K562 (cell line): ENCODE results near the gene PITRM1. TPM values are rescaled to one million over a fixed set of nuclear protein-coding genes. Genes with fewer than 3 reads are reported as not detected.

ENCODE experiments used
- ATAC-seq: fragments of 200-7000 bp; cut with Tn5 transposase; 3 replicates; pipeline ENCODE4 v1.9.1; 2020; ENCODE audit warnings: moderate library complexity
- BruUV-seq: library from RNA; stranded (reverse); fragments of 400-500 nt; replicated peaks from 2 replicates; lab custom pipeline; 2021; lab: Mats Ljungman, UMichigan
- CTCF ChIA-PET: fragments of 300-600 bp; formaldehyde crosslinking; extraction: SDS; loops from one replicate; lab custom pipeline; 2021; ENCODE audit warnings: low intra/inter-chr PET ratio; lab: Yijun Ruan, JAX
- POLR2A ChIA-PET: fragments of 300-600, 350-650 bp; sonication (Branson Sonifier 250); formaldehyde crosslinking; extraction: SDS; loops from one replicate; lab custom pipeline; 2021; ENCODE audit warnings: antibody characterized with exemption, inconsistent platforms; lab: Yijun Ruan, JAX
- DNase-seq, 4 experiments: peaks; one replicate each; pipeline versions ENCODE4 v3.0.0 to v3.0.0-alpha.2; 2011 to 2018; ENCODE audit warnings: low spot score in 3 of 4, mixed read lengths in 3 of 4; ENCODE audit errors: extremely low read depth in 1 of 4
- FAIRE-seq: peaks from 2 replicates; lab custom pipeline; 2011; peaks lifted over from hg19 to GRCh38; lab: Jason Lieb, UNC
- H2AFZ ChIP-seq: 2 replicates; pipeline ENCODE4 v1.6.0; 2011; ENCODE audit warnings: low read depth, low read length, control low read depth, inconsistent platforms
- H3K27ac ChIP-seq: fragments of 200-600 bp; 3 replicates; pipeline ENCODE4 v1.8.0; 2011; ENCODE audit warnings: low read depth, mild to moderate bottlenecking, control low read depth, inconsistent platforms, low read length, moderate library complexity, mixed read lengths; ENCODE audit errors: extremely low read depth
- H3K27me3 ChIP-seq, 2 experiments: fragments of 300-600 bp in 1 of 2; 2 replicates in 1 of 2; 3 replicates in 1 of 2; pipeline versions ENCODE4 v1.6.0 to v1.8.0; 2011; ENCODE audit warnings: inconsistent platforms in 2 of 2, low read length in 2 of 2, mild to moderate bottlenecking in 1 of 2, mixed read lengths in 1 of 2, moderate library complexity in 1 of 2; ENCODE audit not compliant: control insufficient read depth in 2 of 2, insufficient read depth in 2 of 2
- H3K36me3 ChIP-seq: fragments of 300-600 bp; 3 replicates; pipeline ENCODE4 v1.8.0; 2011; ENCODE audit warnings: mild to moderate bottlenecking, low read length, inconsistent platforms; ENCODE audit not compliant: control insufficient read depth, insufficient read depth
- H3K4me1 ChIP-seq, 2 experiments: fragments of 200-600 bp in 1 of 2; replicated peaks in 1 of 2; 2 replicates in 1 of 2; 3 replicates in 1 of 2; pipeline versions ENCODE4 v1.5.1 to v1.8.0; 2011; ENCODE audit warnings: inconsistent platforms in 2 of 2, low read length in 2 of 2, mild to moderate bottlenecking in 1 of 2, mixed read lengths in 1 of 2, moderate library complexity in 1 of 2; ENCODE audit not compliant: control insufficient read depth in 2 of 2, insufficient read depth in 2 of 2
- H3K4me2 ChIP-seq: 2 replicates; pipeline ENCODE4 v1.6.1; 2011; ENCODE audit warnings: low read length, control low read depth, inconsistent platforms, mixed read lengths; ENCODE audit not compliant: insufficient read depth
- H3K4me3 ChIP-seq: fragments of 200-600 bp; sonication (generic), shearing (Covaris generic); 2 replicates; pipeline ENCODE4 v1.5.1; 2016; ENCODE audit warnings: control low read depth, inconsistent platforms
- H3K79me2 ChIP-seq: fragments of 200-600 bp; 3 replicates; pipeline ENCODE4 v1.8.0; 2011; ENCODE audit warnings: low read length, inconsistent platforms; ENCODE audit not compliant: control insufficient read depth, insufficient read depth
- H3K9ac ChIP-seq, 2 experiments: 2 replicates each; pipeline versions ENCODE4 v1.6.0 to v1.6.1; 2011; ENCODE audit warnings: low read depth in 2 of 2, low read length in 2 of 2, control low read depth in 1 of 2, inconsistent platforms in 1 of 2, mild to moderate bottlenecking in 1 of 2, mixed read lengths in 1 of 2; ENCODE audit not compliant: insufficient read depth in 1 of 2
- H3K9me1 ChIP-seq: one replicate; pipeline ENCODE4 v1.6.0; 2011; ENCODE audit warnings: inconsistent platforms, mild to moderate bottlenecking, low read length, moderate library complexity; ENCODE audit not compliant: control insufficient read depth, insufficient read depth
- H3K9me3 ChIP-seq: replicated peaks from 2 replicates; pipeline ENCODE4 v1.5.1; 2011; ENCODE audit warnings: low read depth, low read length, inconsistent platforms; ENCODE audit not compliant: control insufficient read depth, insufficient read depth
- H4K20me1 ChIP-seq: replicated peaks from 2 replicates; pipeline ENCODE4 v1.6.1; 2011; ENCODE audit warnings: low read length, inconsistent platforms, mixed read lengths; ENCODE audit not compliant: control insufficient read depth, insufficient read depth
- MGA ChIP-seq: fragments of 450-650 bp; IDR thresholded peaks from 2 replicates; pipeline ENCODE4 v1.6.1; 2016; ENCODE audit warnings: mild to moderate bottlenecking, moderate library complexity
- SRF ChIP-seq, 2 experiments: fragments of 250-450, 450-650 bp in 1 of 2; sonication (Bioruptor Pico) in 1 of 2; sonication (generic) in 1 of 2; formaldehyde crosslinking; IDR thresholded peaks; 2 replicates each; pipeline versions ENCODE4 v1.5.0 to v1.5.1; 2020 to 2022; ENCODE audit warnings: mild to moderate bottlenecking in 1 of 2, missing genetic modification reagents in 1 of 2
- TAF9B ChIP-seq: fragments of 450-650 bp; IDR thresholded peaks from 2 replicates; pipeline ENCODE4 v1.6.1; 2018; ENCODE audit warnings: mild to moderate bottlenecking; ENCODE audit not compliant: partially characterized antibody
- TRIM24 ChIP-seq, 2 experiments: fragments of 450-650 bp; IDR thresholded peaks; 2 replicates each; pipeline ENCODE4 v1.6.1; 2016
- ZNF740 ChIP-seq, 3 experiments: fragments of 200-800 bp in 1 of 3; sonication (Bioruptor generic) in 1 of 3; sonication (generic) in 1 of 3; formaldehyde crosslinking in 1 of 3; IDR thresholded peaks; 2 replicates each; pipeline versions ENCODE4 v1.6.1 to v1.8.0; 2016 to 2022; ENCODE audit warnings: mild to moderate bottlenecking in 2 of 3, missing compliant biosample characterization in 2 of 3, missing genetic modification characterization in 2 of 3, missing genetic modification reagents in 1 of 3
- WGBS: fragments of 100-300 bp; shearing (Covaris generic); methylation state at CpG from one replicate; pipeline ENCODE4 v1.1.6; 2016; ENCODE audit warnings: low coverage, mixed read lengths; ENCODE audit not compliant: insufficient coverage; ENCODE audit errors: missing lambda C conversion rate; 5-methylcytosine and 5-hydroxymethylcytosine counted together
- in situ Hi-C: fragments of 300-500 bp; cut with MboI; formaldehyde crosslinking; loops from 4 replicates; pipeline ENCODE4 v1.15.0; 2018; ENCODE audit warnings: inconsistent platforms, mixed read lengths
- intact Hi-C: fragments of 100-400 bp; cut with micrococcal nuclease; formaldehyde crosslinking; loops from 2 replicates; pipeline ENCODE4 v1.14.2; 2022
- polyA plus RNA-seq, 8 experiments: library from polyadenylated mRNA; depleted of rRNA in 4 of 8; stranded (reverse) in 5 of 8; unstranded in 3 of 8; fragments of >200 nt; fragmentation: Nextera tagmentation in 2 of 8; fragmentation: Illumina TruSeq in 1 of 8; extraction: Ambion mirVana in 2 of 8; extraction: Trizol in 1 of 8; gene quantifications; 2 replicates each; pipeline versions ENCODE4 v1.2.1 to v1.2.3, GENCODE V29; 2011 to 2014; ENCODE audit warnings: inconsistent platforms in 1 of 8, missing spikeins in 1 of 8
- total RNA-seq, 7 experiments: library from RNA; depleted of rRNA in 6 of 7; stranded (reverse); fragments of >200 nt in 6 of 7; fragmentation: Illumina TruSeq in 2 of 7; extraction: Trizol in 2 of 7; gene quantifications; 2 replicates each; pipeline versions ENCODE4 v1.2.1 to v1.2.3, GENCODE V29; 2011 to 2021; ENCODE audit warnings: low replicate concordance in 1 of 7
- TF ChIP-seq, protein P1 (sequence below): fragments of 250-450 bp; sonication (Bioruptor Pico); IDR thresholded peaks from 2 replicates; pipeline ENCODE4 v1.5.1; 2021; ENCODE audit warnings: mild to moderate bottlenecking

Gene PITRM1
- total and polyA plus RNA-seq, 9 of the 15 experiments (the other 6 are each of a cell fraction or from before 2014, with no cell fraction given): 21.1 to 70.4 (median 39.7) TPM

DNA sequence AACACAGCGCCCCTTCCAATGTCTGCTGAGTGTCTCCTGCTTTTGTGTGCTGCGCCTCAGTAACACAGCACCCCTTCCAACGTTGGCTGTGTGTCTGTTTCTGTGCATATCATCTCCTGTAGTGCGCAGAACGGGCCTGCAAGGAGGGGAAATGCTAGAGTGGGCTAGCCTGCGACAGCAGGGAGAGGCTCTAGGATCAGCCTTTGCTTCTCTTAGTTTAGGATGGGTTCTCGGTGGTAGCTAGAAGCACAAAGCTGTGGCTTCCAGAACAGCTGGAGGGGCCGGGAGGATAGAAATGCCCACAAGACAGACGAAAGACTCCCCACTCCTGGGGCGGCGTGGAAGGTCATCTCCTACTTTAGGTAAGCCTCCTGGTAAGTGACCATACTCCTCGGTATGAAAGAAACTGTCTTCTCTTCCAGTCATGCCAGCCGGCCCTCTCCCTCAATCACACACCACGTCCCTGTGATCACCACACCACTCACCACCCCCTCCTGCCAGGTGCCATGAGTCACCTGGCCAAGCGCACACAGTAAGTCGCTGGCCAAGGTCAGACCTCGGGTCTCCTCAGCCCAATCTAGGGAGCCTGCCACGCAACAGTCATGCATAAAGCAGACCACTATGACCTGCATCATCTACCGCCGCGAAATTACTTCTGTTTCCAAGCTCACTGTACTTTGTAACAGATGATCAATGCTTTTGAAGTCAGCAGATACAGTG, 4.8 kb downstream of the PITRM1 start:
- no peaks in the 10 kb centered on the region for H3K9me1 ChIP-seq
- H3K27ac ChIP-seq: no peak overlapping the region
- no peak overlapping the region for H2AFZ ChIP-seq
- intact Hi-C loops: no loop called here
- peaks cover 75% of the 10 kb centered on the region for H3K36me3 ChIP-seq
- H3K79me2 ChIP-seq: peaks cover 25% of the 10 kb centered on the region
- H3K9ac ChIP-seq: no peak overlapping the region
- BruUV-seq: no TSS peak
- ChIA-PET CTCF (no interaction called here), POLR2A (interaction anchor here (0.7 to 0.8 kb wide), 2 partner anchors 8 to 94 kb away, joined by 3 read pairs; no protein-coding TSS in a partner anchor)
- ATAC-seq: no peak
- no peaks in the 10 kb centered on the region for H3K27me3 ChIP-seq
- WGBS: 97% methylated on average over 19 of the region's 21 CpGs
- no peak for FAIRE-seq
- peaks cover 3 to 8% of the 10 kb centered on the region in 2 experiments; a peak in 3 of 5 replicates for H3K4me1 ChIP-seq
- no peaks in the 10 kb centered on the region for H3K9me3 ChIP-seq
- no peak overlapping the region for H3K4me3 ChIP-seq
- H3K4me2 ChIP-seq: no peak overlapping the region
- H4K20me1 ChIP-seq: no peaks in the 10 kb centered on the region
- DNase-seq: no peak
- in situ Hi-C loops: no loop called here
- TF ChIP-seq MGA (no peak), TAF9B (no peak), ZNF740 (CRISPR knock-in tag; IDR thresholded peaks at IDR 0.05) (no peak), ZNF740 (tag; IDR thresholded peaks at IDR 0.05) (no peak), SRF (CRISPR knock-in tag; IDR thresholded peaks at IDR 0.05) (no peak), TRIM24 (IDR thresholded peaks at IDR 0.05) (no peak)
- TF ChIP-seq, protein P1, sequence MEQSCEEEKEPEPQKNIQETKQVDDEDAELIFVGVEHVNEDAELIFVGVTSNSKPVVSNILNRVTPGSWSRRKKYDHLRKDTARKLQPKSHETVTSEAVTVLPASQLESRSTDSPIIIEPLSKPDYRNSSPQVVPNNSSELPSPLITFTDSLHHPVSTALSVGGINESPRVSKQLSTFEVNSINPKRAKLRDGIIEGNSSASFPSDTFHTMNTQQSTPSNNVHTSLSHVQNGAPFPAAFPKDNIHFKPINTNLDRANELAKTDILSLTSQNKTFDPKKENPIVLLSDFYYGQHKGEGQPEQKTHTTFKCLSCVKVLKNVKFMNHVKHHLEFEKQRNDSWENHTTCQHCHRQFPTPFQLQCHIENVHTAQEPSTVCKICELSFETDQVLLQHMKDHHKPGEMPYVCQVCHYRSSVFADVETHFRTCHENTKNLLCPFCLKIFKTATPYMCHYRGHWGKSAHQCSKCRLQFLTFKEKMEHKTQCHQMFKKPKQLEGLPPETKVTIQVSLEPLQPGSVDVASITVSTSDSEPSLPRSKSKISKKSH (CRISPR knock-in tag): no peak
